GM03348 (cell line): ENCODE data around the gene DCAKD.

Experiments
- DNase-seq: peaks from one replicate; pipeline ENCODE4 v3.0.0; 2012; ENCODE audit warnings: low spot score

Gene DCAKD

GRCh38 chr17:44999433-44999832 lies 52.0 kb downstream of the DCAKD start:
- no peak for DNase-seq

- DNase-seq = no peak
Observed at GRCh38 chr17:44998646-44999045, 52.8 kb downstream of the DCAKD start.

GRCh38 chr17:44997733-44998520 lies 53.5 kb downstream of the DCAKD start:
- DNase-seq = no peak

- no peak for DNase-seq
Observed at GRCh38 chr17:44996304-44996703, 55.1 kb downstream of the DCAKD start.

GRCh38 chr17:44995436-44996001 lies 55.9 kb downstream of the DCAKD start:
- no peak for DNase-seq

DNA sequence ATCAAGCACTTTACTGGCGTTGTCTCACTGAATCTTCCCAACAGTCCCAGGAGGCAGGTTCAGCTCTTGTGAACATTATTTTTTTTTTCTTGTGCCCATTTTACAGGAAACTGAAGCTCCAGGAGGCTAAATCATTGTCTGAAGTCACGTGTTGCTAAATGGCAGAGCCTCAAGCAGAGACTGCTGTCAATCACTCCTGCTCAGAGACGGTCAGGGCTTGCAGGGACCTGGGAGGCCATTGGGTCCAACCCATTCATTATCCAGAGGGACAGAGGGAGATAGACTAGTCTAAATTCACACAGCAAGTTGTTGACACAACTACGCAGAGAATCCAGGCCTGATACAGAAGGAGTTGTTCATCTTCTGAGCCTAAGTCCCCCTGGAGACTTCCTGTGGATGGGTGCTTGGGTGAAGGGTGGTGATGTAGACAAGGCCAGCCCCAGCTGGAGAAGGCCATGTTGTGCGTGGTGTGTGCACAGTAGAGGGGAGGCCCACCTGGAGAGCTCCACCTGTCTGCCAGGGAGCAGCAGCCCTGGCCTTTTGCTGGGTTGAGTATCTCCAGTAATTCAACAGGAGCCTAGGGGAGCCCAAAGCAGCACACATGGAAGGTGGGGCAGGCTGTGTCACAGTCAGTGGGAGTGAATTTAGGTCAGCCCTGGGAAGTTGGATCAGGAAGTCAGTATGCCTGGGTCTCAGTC lies 59.0 kb downstream of the DCAKD start:
- DNase-seq = no peak

GRCh38 chr17:44990994-44991393 lies 60.4 kb downstream of the DCAKD start:
- DNase-seq = no peak

- DNase-seq = no peak
Observed at GRCh38 chr17:44989552-44990138, 61.8 kb downstream of the DCAKD start.

DNA sequence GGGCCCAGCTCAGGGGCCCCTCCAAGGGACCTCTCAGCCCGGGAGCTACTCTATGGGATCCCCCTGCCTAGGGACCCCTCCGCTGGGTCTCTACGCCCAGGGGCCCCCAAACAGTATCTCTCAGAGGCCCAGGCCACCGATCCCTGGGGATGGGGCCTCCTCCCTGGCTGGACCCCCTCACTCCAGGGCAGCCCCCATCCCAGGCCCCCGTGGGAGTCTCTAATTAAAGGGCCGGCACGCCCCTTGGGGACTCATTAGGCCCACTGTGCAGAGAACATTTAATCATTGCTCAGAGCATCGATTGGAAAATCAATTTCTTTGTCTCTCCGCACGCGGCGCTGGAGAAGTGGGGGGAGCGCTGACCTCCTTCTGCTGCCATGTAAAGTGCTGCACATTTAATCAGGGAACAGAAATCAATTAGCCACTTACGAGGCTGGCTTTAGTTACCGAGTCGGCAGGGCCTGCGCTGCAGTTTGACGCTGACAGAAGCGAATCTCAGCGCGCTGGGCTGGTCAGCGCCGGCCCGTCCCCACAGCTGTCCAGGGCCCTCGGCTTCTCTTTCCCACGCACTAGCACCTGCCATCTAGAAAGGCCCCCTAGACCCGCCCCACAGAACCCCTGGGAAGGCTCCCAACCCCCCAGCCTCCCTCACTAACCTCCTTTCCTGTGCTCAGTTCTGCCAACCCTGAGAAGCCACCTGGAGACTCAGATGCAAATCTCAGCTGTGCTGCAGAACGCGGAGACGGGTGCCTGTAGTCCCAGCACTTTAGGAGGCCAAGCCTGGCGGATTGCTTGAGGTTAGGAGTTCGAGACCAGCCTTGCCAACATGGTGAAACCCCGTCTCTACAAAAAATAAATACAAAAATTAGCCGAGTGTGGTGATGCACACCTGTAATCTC lies 63.1 kb downstream of the DCAKD start:
- DNase-seq = no peak

DNA sequence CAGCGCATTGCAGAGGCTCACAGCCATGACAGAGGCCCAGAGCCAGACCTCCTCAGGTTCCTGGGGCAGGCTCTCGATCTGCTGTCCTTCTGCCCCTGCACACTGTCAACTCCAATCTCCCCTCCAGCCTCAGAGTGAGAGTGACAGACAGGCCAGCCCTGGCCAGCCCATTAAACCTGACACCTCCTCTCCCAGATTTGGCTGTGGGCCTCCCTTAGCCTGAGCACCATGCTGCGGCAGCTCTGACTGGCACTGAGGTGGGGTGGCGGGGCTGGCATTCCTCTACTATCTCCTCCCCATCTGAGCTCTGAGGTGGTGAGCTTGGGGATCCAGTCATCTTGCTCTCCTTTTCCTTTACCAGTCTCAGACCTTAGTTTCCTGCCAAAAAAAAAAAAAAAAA lies 67.9 kb downstream of the DCAKD start:
- no peak for DNase-seq

- DNase-seq = no peak
Observed at GRCh38 chr17:44982113-44982702, 69.2 kb downstream of the DCAKD start.

DNA sequence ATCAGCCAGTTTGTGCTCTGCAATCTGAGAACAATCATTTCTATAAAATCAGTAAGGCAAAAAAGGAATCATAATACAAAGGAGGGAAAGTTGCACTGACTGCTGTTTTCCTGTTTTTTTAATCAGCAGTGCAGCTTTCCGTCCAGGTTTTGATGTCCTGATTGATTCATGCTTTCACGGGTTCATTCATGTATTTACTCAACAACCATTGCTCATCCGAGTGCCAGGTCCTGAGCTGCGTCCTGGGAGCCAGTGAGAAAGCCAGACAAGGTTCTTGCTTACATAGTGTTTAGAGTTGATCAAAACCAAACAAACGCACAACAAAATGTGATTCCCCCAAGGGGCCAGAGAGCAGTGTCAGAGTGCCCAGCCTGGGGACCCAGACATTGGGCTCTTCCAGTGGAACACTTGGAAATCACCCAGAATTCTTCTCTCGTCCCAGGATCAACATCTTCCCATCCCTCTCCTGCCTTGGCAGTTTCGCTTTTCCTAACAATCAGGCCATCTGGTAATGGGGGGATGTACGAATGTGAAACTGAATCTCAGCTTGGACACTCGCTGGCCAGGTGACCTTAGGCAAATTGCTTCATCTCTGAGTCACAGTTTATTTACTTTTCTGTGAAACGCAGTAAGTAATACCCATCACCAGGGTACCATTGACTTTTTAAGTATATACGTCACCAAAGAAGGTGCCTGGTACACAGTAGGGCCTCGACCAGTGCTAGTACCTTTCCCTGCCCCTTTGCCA lies 70.0 kb downstream of the DCAKD start:
- DNase-seq = no peak

DNA sequence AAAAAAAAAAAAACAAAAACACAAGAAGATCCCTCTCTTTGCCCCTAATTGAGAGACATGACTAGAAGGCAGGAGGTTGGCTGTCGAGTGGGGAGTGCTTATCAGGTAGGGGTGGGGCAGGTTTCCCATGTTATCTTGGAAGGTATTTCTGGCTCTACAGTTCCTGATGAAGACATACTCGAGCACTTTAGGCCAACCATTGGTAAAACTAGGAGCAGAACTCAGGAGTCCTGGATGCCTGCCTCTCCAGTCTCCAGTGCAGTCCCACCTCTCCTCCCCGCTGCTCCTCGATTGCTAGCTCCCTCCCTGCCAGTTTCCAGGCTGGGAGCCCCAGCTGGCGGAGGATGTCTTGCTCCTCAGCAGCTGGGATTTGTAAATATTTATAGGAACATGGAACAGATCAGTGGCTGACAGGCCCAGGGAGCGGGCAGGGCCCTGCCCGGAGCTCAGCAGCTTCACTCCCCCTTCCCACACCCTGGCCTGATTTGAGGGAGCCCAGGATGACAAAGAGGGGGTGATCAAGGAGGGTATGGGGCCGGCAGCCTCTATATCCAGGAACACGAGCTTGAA lies 71.9 kb downstream of the DCAKD start:
- DNase-seq = no peak

- DNase-seq = no peak
Observed at GRCh38 chr17:44978807-44979206, 72.6 kb downstream of the DCAKD start.

DNA sequence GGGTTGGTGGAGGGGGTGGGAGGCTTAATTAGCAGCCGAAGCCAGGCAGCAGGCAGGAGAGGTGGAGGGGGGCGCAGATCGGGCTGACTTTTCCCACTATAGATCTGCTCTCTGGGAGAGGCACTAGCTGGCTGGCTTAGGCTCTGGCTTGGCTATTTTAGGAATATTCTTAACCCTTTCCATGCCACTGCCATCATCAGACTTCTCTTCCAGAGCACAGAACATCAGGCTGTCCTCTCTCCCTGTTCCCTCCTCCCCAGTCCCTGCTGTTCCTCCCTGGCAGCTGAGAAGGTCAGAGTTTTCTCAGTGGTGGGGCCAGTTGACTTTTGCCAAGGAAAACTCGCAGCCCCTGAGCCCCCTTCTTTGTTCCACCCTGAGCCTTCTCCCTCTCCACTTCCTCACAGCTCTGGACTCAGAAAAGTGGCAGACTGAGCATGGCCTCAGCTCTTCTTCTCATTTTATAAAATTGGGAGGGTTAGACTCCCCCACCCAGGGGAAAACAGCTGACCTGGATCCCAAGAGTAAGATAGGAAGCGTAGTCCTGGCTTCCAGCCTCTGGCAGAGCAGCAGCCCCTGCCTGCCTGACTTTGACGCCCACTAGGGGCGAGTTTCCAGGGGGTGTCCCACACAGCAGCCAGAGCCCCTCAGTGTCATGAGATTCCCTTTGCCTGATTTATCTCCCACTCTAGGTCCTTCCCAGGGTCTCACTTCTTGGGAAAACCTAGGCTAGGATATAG lies 73.5 kb downstream of the DCAKD start:
- no peak for DNase-seq

- DNase-seq = no peak
Observed at GRCh38 chr17:44977065-44977464, 74.4 kb downstream of the DCAKD start.

DNA sequence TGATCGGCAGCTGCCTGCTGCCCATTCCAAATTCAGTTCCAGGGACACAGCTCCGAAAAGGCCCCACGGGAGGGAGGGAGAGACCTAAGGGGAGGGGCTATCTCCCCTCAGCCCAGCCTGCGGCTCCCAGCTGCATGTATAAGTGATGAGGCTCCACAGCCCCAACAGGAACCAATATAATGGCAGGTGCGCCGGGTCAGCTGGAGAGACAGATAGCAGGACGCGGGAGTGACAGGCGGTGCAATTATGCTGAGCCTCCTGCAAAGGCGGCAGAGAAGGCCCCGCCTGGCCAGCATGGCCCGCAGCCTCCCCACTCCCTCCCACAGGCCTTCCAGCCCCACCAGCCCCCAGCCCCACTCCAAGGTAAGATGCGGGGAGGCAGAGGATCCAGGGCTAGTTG lies 75.2 kb downstream of the DCAKD start:
- no peak for DNase-seq
